OCI-LY7 (cell line): ENCODE results near the gene SLC35G3.

Experiments
- CTCF ChIP-seq: fragments of 200-600 bp; sonication (generic); conservative IDR thresholded peaks from 2 replicates; pipeline ENCODE4 v1.5.1; 2014; ENCODE audit warnings: mild to moderate bottlenecking, antibody characterized with exemption, low read length, moderate library complexity, mixed read lengths
- EZH2phosphoT487 ChIP-seq: fragments of 200-600 bp; sonication (generic); IDR thresholded peaks from 2 replicates; pipeline ENCODE4 v1.6.1; 2018; ENCODE audit warnings: low read depth, borderline replicate concordance, mild to moderate bottlenecking, mixed run types, antibody characterized with exemption, low read length, moderate library complexity, mixed read lengths

- TF ChIP-seq CTCF (no peak), EZH2phosphoT487 (no peak)
Observed at GRCh38 chr17:35243561-35244340, 49.6 kb upstream of the SLC35G3 start.
